AG04450 (cell line): ENCODE data around the gene CCNY. TPM values are rescaled to one million over a fixed set of nuclear protein-coding genes. Genes with fewer than 3 reads are reported as not detected.

Source experiments
- CTCF ChIA-PET: fragments of 300-600, 350-600 bp; formaldehyde crosslinking; extraction: SDS; loops from one replicate; lab custom pipeline; 2022; ENCODE audit warnings: antibody characterized with exemption, inconsistent platforms; lab: Charles Lee
- POLR2A ChIA-PET: fragments of 350-600 bp; formaldehyde crosslinking; extraction: SDS; loops from one replicate; lab custom pipeline; 2021; ENCODE audit warnings: antibody characterized with exemption, inconsistent platforms; lab: Yijun Ruan, JAX
- DNase-seq: peaks from one replicate; pipeline ENCODE4 v3.0.0-alpha.2; 2011; ENCODE audit warnings: low read depth, low spot score
- H3K27ac ChIP-seq: one replicate; pipeline ENCODE4 v1.5.1; 2012; ENCODE audit warnings: low read depth, low read length, control low read depth
- H3K27me3 ChIP-seq: one replicate; pipeline ENCODE4 v1.6.0; 2012; ENCODE audit warnings: low read length; ENCODE audit not compliant: control insufficient read depth, insufficient read depth
- H3K4me3 ChIP-seq: 2 replicates; pipeline ENCODE4 v1.5.1; 2011; ENCODE audit warnings: mild to moderate bottlenecking, low read depth, low read length, control low read depth
- H3K9me3 ChIP-seq: 2 replicates; pipeline ENCODE4 v1.5.1; 2012; ENCODE audit warnings: low read length; ENCODE audit not compliant: control insufficient read depth, insufficient read depth
- polyA plus RNA-seq: library from polyadenylated mRNA; depleted of rRNA; stranded (reverse); fragments of >200 nt; gene quantifications from 2 replicates; pipeline ENCODE4 v1.2.3, GENCODE V29; 2011
- TF ChIP-seq, protein P1 (sequence below): IDR thresholded peaks from 2 replicates; pipeline ENCODE4 v1.5.1; 2011; ENCODE audit warnings: low read depth, low read length, control low read depth, inconsistent platforms

The CCNY gene
- polyA plus RNA-seq, 1 experiment: 90.2 TPM

DNA sequence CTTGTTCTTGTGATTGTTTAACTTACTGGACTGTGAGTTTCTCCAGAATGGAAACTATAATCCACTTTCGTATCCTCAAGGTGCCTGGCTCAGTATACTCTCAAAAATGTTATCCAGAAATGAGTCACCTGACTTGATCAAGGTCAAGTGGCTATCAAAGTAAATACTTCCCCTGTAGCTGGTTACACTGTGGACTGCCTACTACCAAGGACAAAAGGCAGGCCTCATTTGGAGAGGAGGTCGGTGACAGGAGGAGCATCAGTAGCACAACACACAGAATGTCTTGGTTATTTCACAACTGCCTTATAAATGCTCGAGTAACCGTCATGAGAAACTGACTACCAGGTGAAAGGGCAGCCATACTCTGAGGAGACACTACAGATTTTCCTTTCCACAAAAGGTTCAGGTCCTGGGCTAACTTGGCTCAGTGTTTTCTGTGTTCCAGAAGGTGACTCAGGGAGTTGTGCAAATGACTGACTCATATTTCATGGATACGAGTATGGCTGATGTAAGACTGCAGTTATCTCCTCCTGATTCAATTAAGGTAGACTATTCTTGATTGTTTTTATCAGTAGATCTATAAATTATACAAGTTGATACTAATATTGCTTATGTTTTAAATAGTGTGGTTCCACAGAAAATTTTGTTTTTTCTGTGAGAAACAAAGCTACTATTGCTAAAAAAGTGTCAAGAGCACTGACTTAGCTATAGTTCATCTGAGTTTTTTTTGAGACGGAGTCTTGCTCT is 4.2 kb upstream of the CCNY start:
- Histone ChIP-seq H3K9me3 (peaks cover 4% of the 10 kb centered on the region), H3K4me3 (no peak overlapping the region), H3K27me3 (no peaks in the 10 kb centered on the region), H3K27ac (peak overlapping the region; percentile 89)
- peak; percentile 66 for DNase-seq
- CTCF ChIA-PET: interaction anchor here (0.6 to 1.5 kb wide), 3 partner anchors 93 to 304 kb away, joined by 3 to 5 read pairs (median 4); no protein-coding TSS in a partner anchor
- POLR2A ChIA-PET: no interaction called here
- TF ChIP-seq, protein P1, sequence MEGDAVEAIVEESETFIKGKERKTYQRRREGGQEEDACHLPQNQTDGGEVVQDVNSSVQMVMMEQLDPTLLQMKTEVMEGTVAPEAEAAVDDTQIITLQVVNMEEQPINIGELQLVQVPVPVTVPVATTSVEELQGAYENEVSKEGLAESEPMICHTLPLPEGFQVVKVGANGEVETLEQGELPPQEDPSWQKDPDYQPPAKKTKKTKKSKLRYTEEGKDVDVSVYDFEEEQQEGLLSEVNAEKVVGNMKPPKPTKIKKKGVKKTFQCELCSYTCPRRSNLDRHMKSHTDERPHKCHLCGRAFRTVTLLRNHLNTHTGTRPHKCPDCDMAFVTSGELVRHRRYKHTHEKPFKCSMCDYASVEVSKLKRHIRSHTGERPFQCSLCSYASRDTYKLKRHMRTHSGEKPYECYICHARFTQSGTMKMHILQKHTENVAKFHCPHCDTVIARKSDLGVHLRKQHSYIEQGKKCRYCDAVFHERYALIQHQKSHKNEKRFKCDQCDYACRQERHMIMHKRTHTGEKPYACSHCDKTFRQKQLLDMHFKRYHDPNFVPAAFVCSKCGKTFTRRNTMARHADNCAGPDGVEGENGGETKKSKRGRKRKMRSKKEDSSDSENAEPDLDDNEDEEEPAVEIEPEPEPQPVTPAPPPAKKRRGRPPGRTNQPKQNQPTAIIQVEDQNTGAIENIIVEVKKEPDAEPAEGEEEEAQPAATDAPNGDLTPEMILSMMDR: no peak

DNA sequence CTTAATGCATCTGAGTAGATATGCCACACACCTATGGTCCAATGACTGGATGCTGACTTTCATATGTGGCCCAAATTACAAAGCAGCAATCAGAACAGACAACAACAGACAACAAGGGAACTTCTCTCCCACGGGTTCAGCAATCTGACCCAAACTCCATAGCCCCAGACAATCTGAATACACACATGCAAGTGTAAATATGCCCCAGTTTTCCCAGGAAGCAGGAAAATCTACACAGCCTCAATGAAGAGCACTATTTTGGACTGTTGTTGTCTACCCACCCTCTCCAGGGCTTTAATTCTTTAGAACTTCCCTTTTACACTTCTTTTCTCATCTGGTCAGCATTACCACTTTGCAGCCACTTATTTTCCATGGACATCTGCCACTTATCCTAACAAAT is 2.0 kb upstream of the CCNY start:
- TF ChIP-seq, protein P1: no peak
- Histone ChIP-seq H3K4me3 (peak overlapping the region; percentile 78), H3K9me3 (peaks cover 4% of the 10 kb centered on the region), H3K27ac (no peak overlapping the region), H3K27me3 (no peaks in the 10 kb centered on the region)
- ChIA-PET CTCF (interaction anchor here (0.5 to 0.6 kb wide), 2 partner anchors 105 to 211 kb away, joined by 3 read pairs; no protein-coding TSS in a partner anchor), POLR2A (interaction anchor here (0.7 kb wide), 1 partner anchor 579 kb away, joined by 3 read pairs; no protein-coding TSS in a partner anchor)
- no peak for DNase-seq

DNA sequence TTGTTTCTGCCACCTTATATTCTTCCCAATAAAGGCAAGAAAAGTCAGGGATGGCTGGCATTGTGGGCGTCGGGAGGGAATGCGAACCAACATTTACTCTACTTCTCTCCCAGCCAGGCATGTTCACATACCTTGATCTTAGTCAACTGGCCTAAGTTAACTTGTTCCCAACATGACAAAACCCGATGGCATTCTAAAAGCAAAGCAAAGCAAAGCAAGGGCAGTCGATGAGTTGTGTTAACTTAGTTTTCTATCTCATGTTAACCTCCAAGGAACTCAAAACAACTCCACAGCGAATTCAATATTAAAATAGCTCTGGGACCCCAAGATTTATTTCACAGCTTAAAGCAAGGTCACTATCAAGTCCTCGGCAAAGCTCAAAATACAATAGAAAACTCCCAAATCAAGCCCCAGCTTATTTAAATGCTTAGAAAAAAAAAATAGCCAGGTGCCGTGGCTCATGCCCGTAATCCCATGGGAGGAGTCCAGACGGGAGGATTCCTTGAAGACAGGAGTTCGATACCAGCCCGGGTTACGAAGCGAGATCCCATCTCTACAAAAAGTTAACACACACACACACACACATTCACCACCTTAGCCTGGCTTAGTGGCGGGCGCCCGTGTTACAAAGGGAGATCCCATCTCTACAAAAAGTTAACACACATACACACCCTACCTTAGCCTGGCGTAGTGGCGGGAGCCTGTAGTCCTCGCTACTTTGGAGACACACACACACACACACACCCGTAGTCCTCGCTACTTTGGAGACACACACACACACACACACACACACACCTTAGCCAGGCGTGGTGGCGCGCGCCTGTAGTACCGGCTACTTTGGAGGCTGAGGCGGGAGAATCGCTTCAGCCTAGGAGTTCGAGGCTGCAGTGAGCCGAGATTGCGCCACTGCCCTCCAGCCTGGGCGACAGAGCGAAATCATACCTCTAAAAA is 901 bp upstream of the CCNY start:
- ChIA-PET CTCF (interaction anchor here (0.8 kb wide), 1 partner anchor 228 kb away, joined by 4 read pairs; no protein-coding TSS in a partner anchor), POLR2A (interaction anchor here (0.6 kb wide), 1 partner anchor 54 kb away, joined by 10 read pairs; no protein-coding TSS in a partner anchor)
- no peak for DNase-seq
- TF ChIP-seq, protein P1: no peak
- Histone ChIP-seq H3K4me3 (peak overlapping the region; percentile 78), H3K9me3 (no peaks in the 10 kb centered on the region; the same call in 1 of the 2 replicates), H3K27me3 (no peaks in the 10 kb centered on the region), H3K27ac (no peak overlapping the region)

DNA sequence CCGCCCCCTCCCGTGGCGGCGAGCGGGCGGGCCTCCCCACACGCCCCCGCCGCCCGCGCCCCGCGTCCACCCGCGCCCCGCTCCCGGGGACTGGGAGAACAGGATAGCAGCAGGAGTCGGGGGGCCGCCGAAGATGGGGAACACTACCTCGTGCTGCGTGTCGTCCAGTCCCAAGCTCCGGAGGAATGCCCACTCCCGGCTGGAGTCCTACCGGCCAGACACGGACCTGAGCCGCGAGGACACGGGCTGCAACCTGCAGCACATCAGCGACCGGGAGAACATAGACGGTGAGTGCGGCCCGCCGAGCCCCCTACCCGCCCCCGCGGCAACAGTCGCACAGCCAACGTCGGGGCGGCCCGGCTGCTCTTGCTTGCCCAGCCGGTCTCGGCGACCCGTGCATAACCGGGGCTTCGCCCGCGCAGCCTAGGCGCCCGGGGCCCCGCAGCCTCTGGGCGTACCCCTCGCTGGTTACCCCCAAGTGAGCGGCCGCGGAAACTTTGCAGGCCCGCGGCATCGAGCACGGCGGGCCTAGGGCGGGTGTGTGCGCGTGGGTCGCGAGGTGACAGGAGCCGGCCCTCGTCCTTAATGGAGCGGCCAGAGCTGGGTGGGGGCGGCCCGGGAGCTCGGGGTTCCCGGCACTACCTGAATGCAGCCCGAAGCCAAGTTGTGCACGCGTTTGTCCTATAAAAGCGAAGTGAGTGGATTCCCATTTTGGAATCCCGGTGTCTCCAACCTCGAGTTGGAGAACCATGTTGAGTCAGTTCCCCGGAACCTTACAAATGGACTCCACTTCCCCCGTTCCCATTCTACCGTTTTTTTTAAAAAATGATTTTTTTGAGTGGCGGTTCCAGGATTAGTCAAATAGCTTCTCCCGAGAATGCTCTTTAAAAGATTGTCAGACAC is 863 bp downstream of the CCNY start:
- peak overlapping the region; percentile 78 for H3K4me3 ChIP-seq
- no peaks in the 10 kb centered on the region; the same call in 1 of the 2 replicates for H3K9me3 ChIP-seq
- H3K27ac ChIP-seq: no peak overlapping the region
- ChIA-PET CTCF (interaction anchor here (1.0 to 1.1 kb wide), 2 partner anchors 9 to 38 kb away, joined by 3 read pairs; no protein-coding TSS in a partner anchor), POLR2A (no interaction called here)
- TF ChIP-seq, protein P1: 0 out of 2 replicates have a peak, but pooled peaks have one; percentile 4
- no peaks in the 10 kb centered on the region for H3K27me3 ChIP-seq
- DNase-seq: no peak
